ENCODE measurements around the gene PSKH1.

DNA sequence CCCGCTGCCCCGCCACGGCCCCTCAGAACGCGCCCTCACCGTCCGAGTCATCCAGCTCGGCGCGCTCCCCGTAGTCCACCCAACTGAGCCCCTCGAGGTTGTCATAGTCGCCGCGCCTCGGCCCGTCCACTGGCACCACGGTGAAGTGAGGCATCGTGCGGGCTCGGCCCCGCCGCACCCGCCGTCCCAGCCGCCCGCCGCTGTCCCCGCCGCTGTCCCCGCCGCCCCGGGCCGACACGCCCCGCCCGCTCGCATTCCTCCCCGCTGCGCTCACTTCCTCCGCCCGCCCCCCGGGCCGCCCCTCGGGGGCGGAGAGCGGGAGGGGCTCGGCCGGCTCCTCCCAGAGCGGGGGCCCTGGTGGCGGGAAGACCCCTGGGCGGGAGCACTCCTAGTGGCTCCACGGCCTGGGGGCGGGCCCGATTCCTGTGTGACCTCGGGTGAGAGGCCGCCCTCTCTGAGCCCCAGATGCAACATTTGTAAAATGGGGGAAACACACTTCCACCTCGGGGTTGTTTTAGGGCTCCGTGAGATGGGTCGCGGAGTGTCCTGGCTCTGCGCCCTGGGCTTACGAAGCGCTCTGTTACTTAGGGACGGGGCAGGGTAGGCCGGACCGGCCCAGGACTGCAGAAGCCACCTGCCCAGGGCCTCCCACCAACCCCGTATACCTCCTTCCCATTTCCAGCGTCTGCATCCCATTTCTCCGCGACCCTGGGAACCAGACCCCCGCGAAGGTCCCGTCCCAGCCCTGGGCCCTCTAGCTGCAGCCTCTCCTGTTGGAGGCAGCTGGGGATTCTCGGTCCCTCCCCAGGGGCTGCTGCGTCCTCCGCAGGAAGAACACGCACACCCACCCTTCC lies 75.6 kb downstream of the PSKH1 start, which contains the start of gene SLC12A4:
- TF ChIP-seq CEBPB (IDR thresholded peaks at IDR 0.05) = no peak
- TF ChIP-seq, protein P1, sequence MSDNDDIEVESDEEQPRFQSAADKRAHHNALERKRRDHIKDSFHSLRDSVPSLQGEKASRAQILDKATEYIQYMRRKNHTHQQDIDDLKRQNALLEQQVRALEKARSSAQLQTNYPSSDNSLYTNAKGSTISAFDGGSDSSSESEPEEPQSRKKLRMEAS (IDR thresholded peaks at IDR 0.05) = no peak
- TF ChIP-seq EP300 (IDR thresholded peaks at IDR 0.05; ENCODE audit: borderline replicate concordance) = no peak
- TF ChIP-seq TCF12 (IDR thresholded peaks at IDR 0.05; ENCODE audit: low read depth) = no peak
- TF ChIP-seq RAD21 (IDR thresholded peaks at IDR 0.05; ENCODE audit: low read depth) = no peak
- TF ChIP-seq YY1 (IDR thresholded peaks at IDR 0.05; ENCODE audit: low read depth) = no peak
- TF ChIP-seq, protein P2, sequence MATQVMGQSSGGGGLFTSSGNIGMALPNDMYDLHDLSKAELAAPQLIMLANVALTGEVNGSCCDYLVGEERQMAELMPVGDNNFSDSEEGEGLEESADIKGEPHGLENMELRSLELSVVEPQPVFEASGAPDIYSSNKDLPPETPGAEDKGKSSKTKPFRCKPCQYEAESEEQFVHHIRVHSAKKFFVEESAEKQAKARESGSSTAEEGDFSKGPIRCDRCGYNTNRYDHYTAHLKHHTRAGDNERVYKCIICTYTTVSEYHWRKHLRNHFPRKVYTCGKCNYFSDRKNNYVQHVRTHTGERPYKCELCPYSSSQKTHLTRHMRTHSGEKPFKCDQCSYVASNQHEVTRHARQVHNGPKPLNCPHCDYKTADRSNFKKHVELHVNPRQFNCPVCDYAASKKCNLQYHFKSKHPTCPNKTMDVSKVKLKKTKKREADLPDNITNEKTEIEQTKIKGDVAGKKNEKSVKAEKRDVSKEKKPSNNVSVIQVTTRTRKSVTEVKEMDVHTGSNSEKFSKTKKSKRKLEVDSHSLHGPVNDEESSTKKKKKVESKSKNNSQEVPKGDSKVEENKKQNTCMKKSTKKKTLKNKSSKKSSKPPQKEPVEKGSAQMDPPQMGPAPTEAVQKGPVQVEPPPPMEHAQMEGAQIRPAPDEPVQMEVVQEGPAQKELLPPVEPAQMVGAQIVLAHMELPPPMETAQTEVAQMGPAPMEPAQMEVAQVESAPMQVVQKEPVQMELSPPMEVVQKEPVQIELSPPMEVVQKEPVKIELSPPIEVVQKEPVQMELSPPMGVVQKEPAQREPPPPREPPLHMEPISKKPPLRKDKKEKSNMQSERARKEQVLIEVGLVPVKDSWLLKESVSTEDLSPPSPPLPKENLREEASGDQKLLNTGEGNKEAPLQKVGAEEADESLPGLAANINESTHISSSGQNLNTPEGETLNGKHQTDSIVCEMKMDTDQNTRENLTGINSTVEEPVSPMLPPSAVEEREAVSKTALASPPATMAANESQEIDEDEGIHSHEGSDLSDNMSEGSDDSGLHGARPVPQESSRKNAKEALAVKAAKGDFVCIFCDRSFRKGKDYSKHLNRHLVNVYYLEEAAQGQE (IDR thresholded peaks at IDR 0.05; ENCODE audit: low read depth) = no peak
- TF ChIP-seq TAF1 (IDR thresholded peaks at IDR 0.05; ENCODE audit: low read depth) = peak; percentile 35; the same call in 1 of the 2 replicates
- TF ChIP-seq, protein P3, sequence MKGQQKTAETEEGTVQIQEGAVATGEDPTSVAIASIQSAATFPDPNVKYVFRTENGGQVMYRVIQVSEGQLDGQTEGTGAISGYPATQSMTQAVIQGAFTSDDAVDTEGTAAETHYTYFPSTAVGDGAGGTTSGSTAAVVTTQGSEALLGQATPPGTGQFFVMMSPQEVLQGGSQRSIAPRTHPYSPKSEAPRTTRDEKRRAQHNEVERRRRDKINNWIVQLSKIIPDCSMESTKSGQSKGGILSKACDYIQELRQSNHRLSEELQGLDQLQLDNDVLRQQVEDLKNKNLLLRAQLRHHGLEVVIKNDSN (IDR thresholded peaks at IDR 0.05) = no peak
- TF ChIP-seq EGR1 (IDR thresholded peaks at IDR 0.05) = no peak
- TF ChIP-seq TEAD4 (IDR thresholded peaks at IDR 0.05) = peak; percentile 76

Measured in Ishikawa (cell line).